ENCODE results near the gene ZNF331.

The ZNF331 gene

GRCh38 chr19:53583181-53583580 lies 45.2 kb downstream of the ZNF331 start:
- Mint-ChIP-seq H3K4me1 (peaks cover 8% of the 10 kb centered on the region), H3K27me3 (ENCODE audit: low read depth, poor library complexity) (peaks cover 3% of the 10 kb centered on the region), H3K27ac (no peak overlapping the region), H3K4me3 (no peak overlapping the region), H3K9me3 (peaks cover 46% of the 10 kb centered on the region), H3K36me3 (ENCODE audit: low read depth) (peaks cover 33% of the 10 kb centered on the region)
- no peak for TF ChIP-seq CTCF (IDR thresholded peaks at IDR 0.05)
- no peak for DNase-seq

GRCh38 chr19:53586277-53586691 lies 48.3 kb downstream of the ZNF331 start:
- Mint-ChIP-seq H3K27ac (peak overlapping the region; percentile 28), H3K4me1 (peaks cover 6% of the 10 kb centered on the region), H3K36me3 (ENCODE audit: low read depth) (peaks cover 2% of the 10 kb centered on the region), H3K9me3 (peaks cover 18% of the 10 kb centered on the region), H3K4me3 (no peak overlapping the region), H3K27me3 (ENCODE audit: low read depth, poor library complexity) (peaks cover 3% of the 10 kb centered on the region)
- no peak for TF ChIP-seq CTCF (IDR thresholded peaks at IDR 0.05)
- no peak for DNase-seq

- no peak for DNase-seq
- Mint-ChIP-seq H3K27ac (no peak overlapping the region), H3K4me3 (no peak overlapping the region)
These were observed 57.0 kb downstream of the ZNF331 start for GRCh38 chr19:53594811-53595509.

GRCh38 chr19:53595510-53595867 lies 57.5 kb downstream of the ZNF331 start:
- Mint-ChIP-seq H3K4me1 (peaks cover 5% of the 10 kb centered on the region), H3K36me3 (ENCODE audit: low read depth) (no peaks in the 10 kb centered on the region), H3K27ac (no peak overlapping the region), H3K9me3 (no peaks in the 10 kb centered on the region), H3K4me3 (no peak overlapping the region), H3K27me3 (ENCODE audit: low read depth, poor library complexity) (no peaks in the 10 kb centered on the region)
- DNase-seq, result no peak
- TF ChIP-seq CTCF (IDR thresholded peaks at IDR 0.05), result no peak

More at GRCh38 chr19:53594811-53595509, 57.0 kb downstream of the ZNF331 start:
- TF ChIP-seq CTCF (IDR thresholded peaks at IDR 0.05), result no peak
- no peaks in the 10 kb centered on the region for H3K27me3 Mint-ChIP-seq (ENCODE audit: low read depth, poor library complexity)
- peaks cover 5% of the 10 kb centered on the region for H3K4me1 Mint-ChIP-seq
- no peaks in the 10 kb centered on the region for H3K9me3 Mint-ChIP-seq
- no peaks in the 10 kb centered on the region for H3K36me3 Mint-ChIP-seq (ENCODE audit: low read depth)

GRCh38 chr19:53596056-53596455 lies 58.1 kb downstream of the ZNF331 start:
- H3K27me3 Mint-ChIP-seq (ENCODE audit: low read depth, poor library complexity), result peaks cover 3% of the 10 kb centered on the region
- no peak overlapping the region for H3K4me3 Mint-ChIP-seq
- H3K9me3 Mint-ChIP-seq, result no peaks in the 10 kb centered on the region
- no peak for DNase-seq
- H3K4me1 Mint-ChIP-seq, result peaks cover 5% of the 10 kb centered on the region
- no peak overlapping the region for H3K27ac Mint-ChIP-seq
- no peak for TF ChIP-seq CTCF (IDR thresholded peaks at IDR 0.05)
- H3K36me3 Mint-ChIP-seq (ENCODE audit: low read depth), result no peaks in the 10 kb centered on the region

- Mint-ChIP-seq H3K27ac (no peak overlapping the region), H3K9me3 (no peaks in the 10 kb centered on the region), H3K36me3 (ENCODE audit: low read depth) (no peaks in the 10 kb centered on the region), H3K4me3 (no peak overlapping the region), H3K27me3 (ENCODE audit: low read depth, poor library complexity) (peaks cover 3% of the 10 kb centered on the region), H3K4me1 (peaks cover 5% of the 10 kb centered on the region)
- no peak for DNase-seq
- no peak for TF ChIP-seq CTCF (IDR thresholded peaks at IDR 0.05)
These were observed 59.1 kb downstream of the ZNF331 start for GRCh38 chr19:53597023-53597422.
